Activated naive CD8-positive, alpha-beta T cell treated with anti-CD3 and anti-CD28 coated beads for 36 hours (primary cell): ENCODE data around the gene INPP5A. TPM values are rescaled to one million over a fixed set of nuclear protein-coding genes. Genes with fewer than 3 reads are reported as not detected.

Experiments used
- DNase-seq: peaks from one replicate; pipeline ENCODE4 v3.0.0; 2021
- H3K27ac Mint-ChIP-seq: one replicate; pipeline ENCODE4 v1.8.0; 2022; ENCODE audit warnings: mild to moderate bottlenecking, moderate library complexity, mixed read lengths
- H3K27me3 Mint-ChIP-seq: one replicate; pipeline ENCODE4 v1.8.0; 2022; ENCODE audit warnings: mild to moderate bottlenecking, mixed read lengths
- H3K36me3 Mint-ChIP-seq: one replicate; pipeline ENCODE4 v1.8.0; 2021; ENCODE audit warnings: mild to moderate bottlenecking, mixed read lengths
- H3K4me1 Mint-ChIP-seq: one replicate; pipeline ENCODE4 v1.8.0; 2021; ENCODE audit warnings: mixed read lengths
- H3K4me3 Mint-ChIP-seq: one replicate; pipeline ENCODE4 v1.8.0; 2022; ENCODE audit warnings: mild to moderate bottlenecking, moderate library complexity, mixed read lengths
- H3K9me3 Mint-ChIP-seq: one replicate; pipeline ENCODE4 v1.8.0; 2022; ENCODE audit warnings: mixed read lengths
- total RNA-seq, 2 experiments: library from RNA; stranded (reverse); gene quantifications; one replicate each; pipeline ENCODE4 v1.2.3, GENCODE V29; 2021

Gene INPP5A
- total RNA-seq, 2 experiments from 2014 or later = 6.1 to 7.4 TPM

- H3K27ac Mint-ChIP-seq = no peak overlapping the region
- no peaks in the 10 kb centered on the region for H3K27me3 Mint-ChIP-seq
- no peak for DNase-seq
- H3K9me3 Mint-ChIP-seq = no peaks in the 10 kb centered on the region
- peaks cover 19% of the 10 kb centered on the region for H3K36me3 Mint-ChIP-seq
- peaks cover 2% of the 10 kb centered on the region for H3K4me1 Mint-ChIP-seq
- H3K4me3 Mint-ChIP-seq = no peak overlapping the region
Observed at GRCh38 chr10:132693676-132694075, 156.1 kb downstream of the INPP5A start.

DNA sequence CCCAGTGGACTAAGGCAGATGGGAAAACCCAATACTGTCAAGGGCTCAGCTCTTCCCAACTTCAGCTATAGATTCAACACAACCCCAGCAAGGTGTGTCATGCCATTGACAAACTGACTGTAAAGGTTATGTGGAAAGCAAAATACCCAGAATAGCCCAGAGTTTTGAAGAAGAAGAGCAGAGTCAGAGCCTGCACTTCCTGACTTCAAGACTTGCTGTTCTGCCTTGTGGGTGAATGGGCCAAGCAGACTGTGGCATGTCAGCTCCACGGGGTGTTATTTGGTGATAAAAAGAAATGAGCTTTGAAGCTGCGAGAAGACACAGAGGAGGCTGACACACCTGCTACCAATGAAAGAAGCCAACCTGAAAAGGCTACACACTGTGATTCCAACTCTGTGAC lies 158.6 kb downstream of the INPP5A start:
- no peaks in the 10 kb centered on the region for H3K27me3 Mint-ChIP-seq
- no peak for DNase-seq
- no peaks in the 10 kb centered on the region for H3K9me3 Mint-ChIP-seq
- no peak overlapping the region for H3K4me3 Mint-ChIP-seq
- H3K27ac Mint-ChIP-seq = no peak overlapping the region
- peaks cover 16% of the 10 kb centered on the region for H3K36me3 Mint-ChIP-seq
- peaks cover 2% of the 10 kb centered on the region for H3K4me1 Mint-ChIP-seq

DNA sequence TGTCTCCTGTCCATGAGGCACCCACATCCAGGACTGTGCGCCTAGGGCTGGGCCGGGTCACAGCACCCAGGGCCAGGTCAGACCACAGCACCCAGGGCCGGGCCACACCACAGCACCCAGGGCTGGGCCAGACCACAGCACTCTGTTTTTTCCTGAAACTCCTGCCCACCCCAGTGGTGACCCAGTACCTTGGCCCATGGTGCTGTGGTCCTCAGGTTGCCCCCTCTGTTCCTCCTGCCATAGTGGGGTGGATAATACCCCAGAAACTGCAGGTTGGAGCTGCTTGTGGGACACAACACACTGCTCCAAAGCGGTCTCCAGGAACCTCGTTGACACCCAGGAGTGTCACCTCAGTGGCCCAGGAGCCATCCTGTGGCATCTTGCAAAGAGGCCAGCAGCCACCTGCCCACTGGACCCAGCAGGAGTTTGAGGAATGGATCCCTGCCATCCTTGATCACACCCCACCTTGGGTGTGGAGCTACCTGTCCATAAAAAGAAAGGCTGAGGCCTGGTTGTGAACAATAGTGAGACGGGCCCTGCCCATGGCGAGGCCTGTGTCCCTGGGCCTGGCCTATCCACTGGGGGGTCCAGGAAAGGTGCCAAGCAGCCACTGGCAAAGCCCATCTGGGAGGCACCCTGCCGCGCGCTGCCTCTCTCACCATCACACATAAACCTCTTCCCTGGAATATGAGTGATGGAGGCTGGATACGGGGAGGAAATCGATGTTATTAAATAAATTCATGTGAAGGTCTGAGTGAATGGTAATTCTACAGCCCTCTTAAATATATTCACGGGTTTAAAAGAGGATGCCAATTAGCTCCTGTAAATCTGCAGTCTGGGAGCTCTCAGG lies 159.4 kb downstream of the INPP5A start:
- H3K4me1 Mint-ChIP-seq = peaks cover 2% of the 10 kb centered on the region
- H3K36me3 Mint-ChIP-seq = peaks cover 13% of the 10 kb centered on the region
- no peak for DNase-seq
- H3K27me3 Mint-ChIP-seq = no peaks in the 10 kb centered on the region
- H3K9me3 Mint-ChIP-seq = no peaks in the 10 kb centered on the region
- H3K27ac Mint-ChIP-seq = no peak overlapping the region
- no peak overlapping the region for H3K4me3 Mint-ChIP-seq

DNA sequence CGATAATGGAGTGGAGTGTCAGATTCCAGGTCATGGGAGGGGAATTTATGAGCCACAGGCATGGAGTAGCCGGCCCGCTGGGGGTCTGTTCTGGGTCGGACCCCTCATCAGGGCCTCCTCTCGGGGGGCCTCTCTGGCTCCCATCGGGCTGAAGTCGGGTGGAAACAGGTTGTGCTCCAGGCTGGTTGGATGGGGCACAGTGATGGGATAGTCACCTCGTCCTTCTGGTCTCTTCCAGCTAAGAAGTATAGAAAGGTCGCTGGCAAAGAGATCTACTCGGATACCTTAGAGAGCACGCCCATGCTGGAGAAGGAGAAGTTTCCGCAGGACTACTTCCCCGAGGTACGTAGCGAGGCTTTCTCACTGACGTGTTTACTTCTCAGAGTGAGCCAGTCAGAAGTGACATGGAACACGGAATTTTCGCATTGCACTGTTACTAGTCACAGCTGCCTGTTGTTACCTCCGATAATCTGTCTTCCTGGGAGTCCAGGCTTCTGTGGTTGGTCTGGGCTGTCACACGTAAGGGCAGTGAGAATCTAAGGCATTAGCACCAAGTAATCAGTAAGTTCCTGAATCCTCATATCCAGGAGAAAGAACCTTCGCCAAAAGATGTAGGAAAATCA lies 160.1 kb downstream of the INPP5A start:
- no peak overlapping the region for H3K27ac Mint-ChIP-seq
- DNase-seq = no peak
- H3K9me3 Mint-ChIP-seq = no peaks in the 10 kb centered on the region
- H3K36me3 Mint-ChIP-seq = peaks cover 12% of the 10 kb centered on the region
- H3K4me1 Mint-ChIP-seq = peaks cover 2% of the 10 kb centered on the region
- no peaks in the 10 kb centered on the region for H3K27me3 Mint-ChIP-seq
- no peak overlapping the region for H3K4me3 Mint-ChIP-seq

GRCh38 chr10:132698211-132698751 lies 160.7 kb downstream of the INPP5A start:
- Mint-ChIP-seq H3K4me1 (peaks cover 2% of the 10 kb centered on the region), H3K4me3 (no peak overlapping the region), H3K9me3 (no peaks in the 10 kb centered on the region), H3K27me3 (no peaks in the 10 kb centered on the region), H3K36me3 (peaks cover 13% of the 10 kb centered on the region), H3K27ac (no peak overlapping the region)
- DNase-seq = no peak

GRCh38 chr10:132698761-132699391 lies 161.3 kb downstream of the INPP5A start:
- Mint-ChIP-seq H3K27ac (no peak overlapping the region), H3K9me3 (no peaks in the 10 kb centered on the region), H3K36me3 (peaks cover 18% of the 10 kb centered on the region), H3K4me3 (no peak overlapping the region), H3K27me3 (no peaks in the 10 kb centered on the region), H3K4me1 (peaks cover 2% of the 10 kb centered on the region)
- no peak for DNase-seq

- no peaks in the 10 kb centered on the region for H3K9me3 Mint-ChIP-seq
- H3K27me3 Mint-ChIP-seq = no peaks in the 10 kb centered on the region
- H3K27ac Mint-ChIP-seq = no peak overlapping the region
- peaks cover 2% of the 10 kb centered on the region for H3K4me1 Mint-ChIP-seq
- H3K4me3 Mint-ChIP-seq = no peak overlapping the region
- H3K36me3 Mint-ChIP-seq = peaks cover 19% of the 10 kb centered on the region
- DNase-seq = no peak
Observed at GRCh38 chr10:132699411-132700155, 162.0 kb downstream of the INPP5A start.

GRCh38 chr10:132700156-132701098 lies 162.8 kb downstream of the INPP5A start:
- Mint-ChIP-seq H3K27ac (no peak overlapping the region), H3K4me3 (no peak overlapping the region), H3K9me3 (no peaks in the 10 kb centered on the region), H3K36me3 (peaks cover 18% of the 10 kb centered on the region), H3K27me3 (no peaks in the 10 kb centered on the region), H3K4me1 (peaks cover 2% of the 10 kb centered on the region)
- no peak for DNase-seq

- Mint-ChIP-seq H3K4me3 (no peak overlapping the region), H3K4me1 (peaks cover under 1% of the 10 kb centered on the region), H3K36me3 (peaks cover 26% of the 10 kb centered on the region), H3K9me3 (peaks cover 7% of the 10 kb centered on the region), H3K27me3 (no peaks in the 10 kb centered on the region), H3K27ac (no peak overlapping the region)
- no peak for DNase-seq
Observed at GRCh38 chr10:132701099-132701845, 163.7 kb downstream of the INPP5A start.

- Mint-ChIP-seq H3K4me1 (no peaks in the 10 kb centered on the region), H3K27me3 (no peaks in the 10 kb centered on the region), H3K36me3 (peaks cover 28% of the 10 kb centered on the region), H3K27ac (no peak overlapping the region), H3K9me3 (peaks cover 9% of the 10 kb centered on the region), H3K4me3 (no peak overlapping the region)
- no peak for DNase-seq
Observed at GRCh38 chr10:132701846-132702190, 164.2 kb downstream of the INPP5A start.

GRCh38 chr10:132702601-132703418 lies 165.2 kb downstream of the INPP5A start:
- no peak overlapping the region for H3K27ac Mint-ChIP-seq
- H3K4me1 Mint-ChIP-seq = no peaks in the 10 kb centered on the region
- no peaks in the 10 kb centered on the region for H3K27me3 Mint-ChIP-seq
- H3K36me3 Mint-ChIP-seq = peaks cover 28% of the 10 kb centered on the region
- peaks cover 9% of the 10 kb centered on the region for H3K9me3 Mint-ChIP-seq
- no peak overlapping the region for H3K4me3 Mint-ChIP-seq
- no peak for DNase-seq

DNA sequence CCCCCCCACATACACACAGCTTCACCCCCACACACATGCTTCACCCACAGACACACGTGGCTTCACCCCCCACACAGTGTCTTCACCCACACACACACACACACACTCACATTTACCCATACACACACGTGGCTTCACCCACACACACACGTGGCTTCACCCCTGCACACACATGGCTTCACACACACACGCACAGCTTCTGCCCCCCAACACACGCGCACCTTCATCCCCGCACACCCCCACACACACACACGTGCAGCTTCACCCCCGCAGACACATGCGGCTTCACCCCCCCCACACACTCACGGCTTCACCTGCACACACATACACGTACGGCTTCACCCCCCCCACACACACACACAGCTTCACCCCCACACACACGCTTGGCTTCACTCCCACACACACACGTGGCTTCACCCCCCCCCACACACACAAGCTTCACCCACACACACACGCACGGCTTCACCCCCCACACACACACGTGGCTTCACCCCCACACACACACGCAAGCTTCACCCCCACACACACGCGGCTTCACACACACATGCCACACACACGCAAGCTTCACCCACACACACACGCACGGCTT lies 165.9 kb downstream of the INPP5A start:
- Mint-ChIP-seq H3K4me3 (no peak overlapping the region), H3K27me3 (no peaks in the 10 kb centered on the region), H3K9me3 (peaks cover 9% of the 10 kb centered on the region), H3K4me1 (no peaks in the 10 kb centered on the region), H3K36me3 (peaks cover 28% of the 10 kb centered on the region), H3K27ac (no peak overlapping the region)
- no peak for DNase-seq
